NCI-H82 treated with DMSO at 0.1 percent for 48 hours (cell line): ENCODE data around the gene FBF1.

Experiments
- DNase-seq: peaks from one replicate; lab custom pipeline; 2025; ENCODE audit not compliant: unreplicated experiment; lab: John Stamatoyannopoulos, UW

Gene FBF1

GRCh38 chr17:75959051-75959838, 18.4 kb upstream of the FBF1 start:
- DNase-seq, result no peak

GRCh38 chr17:75950855-75951554, 10.2 kb upstream of the FBF1 start:
- DNase-seq, result no peak

- no peak for DNase-seq
Observed at GRCh38 chr17:75950421-75950820, 9.6 kb upstream of the FBF1 start.

- DNase-seq, result peak; percentile 70
Observed at GRCh38 chr17:75945211-75945610, 4.4 kb upstream of the FBF1 start.

GRCh38 chr17:75943491-75943890, 2.6 kb upstream of the FBF1 start:
- no peak for DNase-seq

- no peak for DNase-seq
Observed at GRCh38 chr17:75942473-75942872, 1.6 kb upstream of the FBF1 start.

- no peak for DNase-seq
Observed at GRCh38 chr17:75941442-75941819, 589 bp upstream of the FBF1 start.

- DNase-seq, result no peak
Observed at GRCh38 chr17:75937652-75938051, 3.2 kb downstream of the FBF1 start.

- no peak for DNase-seq
Observed at GRCh38 chr17:75933808-75934207, 7.0 kb downstream of the FBF1 start.

GRCh38 chr17:75932852-75933251, 8.0 kb downstream of the FBF1 start:
- DNase-seq, result no peak

GRCh38 chr17:75931062-75931461, 9.8 kb downstream of the FBF1 start:
- DNase-seq, result no peak

GRCh38 chr17:75927286-75927922, 13.4 kb downstream of the FBF1 start:
- DNase-seq, result no peak

GRCh38 chr17:75926456-75926855, 14.4 kb downstream of the FBF1 start:
- no peak for DNase-seq

GRCh38 chr17:75925912-75926311, 14.9 kb downstream of the FBF1 start:
- DNase-seq, result no peak

- no peak for DNase-seq
Observed at GRCh38 chr17:75925103-75925502, 15.7 kb downstream of the FBF1 start.

- DNase-seq, result no peak
Observed at GRCh38 chr17:75922963-75923874, 17.6 kb downstream of the FBF1 start.

GRCh38 chr17:75922173-75922961, 18.5 kb downstream of the FBF1 start:
- no peak for DNase-seq

GRCh38 chr17:75921596-75921995, 19.2 kb downstream of the FBF1 start:
- no peak for DNase-seq

GRCh38 chr17:75920045-75920560, 20.7 kb downstream of the FBF1 start:
- no peak for DNase-seq

- no peak for DNase-seq
Observed at GRCh38 chr17:75919611-75920010, 21.2 kb downstream of the FBF1 start.
